GM12892 (cell line): ENCODE measurements around the gene TMEM232.

Experiments used
- POLR2A ChIP-seq: IDR thresholded peaks from 2 replicates; pipeline ENCODE4 v1.6.1; 2011; ENCODE audit warnings: low read depth, low read length, control low read depth
- POLR2AphosphoS5 ChIP-seq: IDR thresholded peaks from 2 replicates; pipeline ENCODE4 v1.6.1; 2011; ENCODE audit warnings: low read depth, low read length, control low read depth
- TAF1 ChIP-seq: IDR thresholded peaks from 2 replicates; pipeline ENCODE4 v1.6.1; 2011; ENCODE audit warnings: low read depth, mild to moderate bottlenecking, control low read depth, low read length, borderline replicate concordance

GRCh38 chr5:110594866-110595265 lies 131.6 kb downstream of the TMEM232 start:
- TF ChIP-seq POLR2A (no peak), POLR2AphosphoS5 (no peak), TAF1 (no peak)
